GM19455 (cell line): ENCODE data around the gene PTPRK.
"Not testable (repeated sequence)": the region's sequence is repeated elsewhere in the genome, so short reads cannot be mapped to it uniquely, and the experiment has no call there.

Source experiments
- ATAC-seq: cut with Tn5 transposase; IDR thresholded peaks from one replicate; pipeline ENCODE4 v1.9.1; 2021; ENCODE audit not compliant: unreplicated experiment

PTPRK gene

DNA sequence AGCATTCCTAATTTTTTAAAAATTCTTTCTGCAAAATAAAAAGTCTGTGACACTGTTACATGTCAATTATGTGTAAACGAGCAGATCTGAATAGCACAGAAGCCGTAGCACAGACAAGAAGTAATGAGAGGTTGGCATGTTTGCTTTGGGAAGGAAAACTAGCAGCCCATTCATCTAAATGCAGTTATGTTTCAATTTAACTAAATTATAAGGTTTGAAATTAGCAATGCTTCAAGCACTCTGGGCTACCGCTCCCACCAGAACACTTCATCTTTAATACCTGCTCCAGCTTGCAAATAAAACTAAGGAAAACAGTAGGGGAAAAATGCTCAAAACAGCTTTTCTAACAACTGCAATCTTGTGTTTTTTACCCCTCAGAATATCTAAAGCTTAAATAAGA lies 73.9 kb downstream of the PTPRK start:
- ATAC-seq, result no peak

DNA sequence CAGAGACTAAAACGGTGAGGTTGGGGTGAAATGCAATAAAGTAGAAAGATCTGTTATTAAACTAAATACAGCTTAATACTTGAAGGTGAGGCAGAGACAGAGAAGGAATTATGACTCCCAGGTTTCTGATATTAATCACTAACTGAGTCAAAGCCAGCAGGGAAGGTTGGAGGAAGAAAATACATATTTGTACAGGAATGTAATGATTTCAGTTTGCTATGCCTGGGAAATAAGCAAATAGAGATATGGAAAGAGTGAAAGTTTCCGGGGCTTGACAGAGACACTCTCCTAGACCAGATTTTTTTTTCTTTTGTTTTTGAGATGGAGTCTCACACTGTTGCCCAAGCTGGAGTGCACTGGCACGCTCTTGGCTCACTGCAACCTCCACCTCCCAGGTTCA lies 76.8 kb downstream of the PTPRK start:
- no peak for ATAC-seq

DNA sequence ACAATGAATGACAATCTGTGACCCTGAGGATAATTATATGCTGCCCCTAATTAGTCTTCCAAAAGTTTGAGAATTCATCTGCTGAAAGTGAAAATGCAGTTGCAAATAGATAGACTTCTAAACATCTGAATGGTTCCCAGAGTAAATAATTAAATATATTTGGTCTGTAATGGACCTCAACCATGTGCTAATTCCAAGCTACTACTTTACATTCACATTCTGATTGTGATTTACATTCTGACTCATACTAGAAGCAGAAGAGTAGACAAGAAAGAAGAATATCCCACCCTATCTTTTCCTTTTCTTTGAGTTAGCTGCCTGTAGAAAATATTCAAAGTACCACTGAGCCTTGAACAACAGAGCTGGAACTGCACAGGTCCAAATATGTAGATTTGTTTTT lies 80.8 kb downstream of the PTPRK start:
- no peak for ATAC-seq

DNA sequence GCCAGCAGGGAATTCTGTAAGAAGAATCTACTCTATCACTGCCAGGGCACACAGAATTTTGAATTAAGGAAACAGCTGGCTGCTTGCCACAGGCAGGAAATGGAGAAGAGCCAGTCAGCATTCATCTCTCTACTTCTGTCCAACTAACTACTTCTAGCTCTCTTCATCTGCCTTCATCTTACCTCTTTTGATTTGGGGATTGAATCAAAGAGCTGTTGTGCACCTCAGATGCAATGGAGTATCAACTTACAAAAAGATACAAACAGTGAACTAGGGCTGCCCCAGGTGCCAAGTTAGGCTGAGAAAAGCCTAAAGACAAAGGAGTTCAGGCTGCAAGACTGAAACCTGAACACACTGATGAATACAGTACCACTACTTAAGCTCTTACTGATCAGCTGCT lies 82.0 kb downstream of the PTPRK start:
- ATAC-seq, result no peak

DNA sequence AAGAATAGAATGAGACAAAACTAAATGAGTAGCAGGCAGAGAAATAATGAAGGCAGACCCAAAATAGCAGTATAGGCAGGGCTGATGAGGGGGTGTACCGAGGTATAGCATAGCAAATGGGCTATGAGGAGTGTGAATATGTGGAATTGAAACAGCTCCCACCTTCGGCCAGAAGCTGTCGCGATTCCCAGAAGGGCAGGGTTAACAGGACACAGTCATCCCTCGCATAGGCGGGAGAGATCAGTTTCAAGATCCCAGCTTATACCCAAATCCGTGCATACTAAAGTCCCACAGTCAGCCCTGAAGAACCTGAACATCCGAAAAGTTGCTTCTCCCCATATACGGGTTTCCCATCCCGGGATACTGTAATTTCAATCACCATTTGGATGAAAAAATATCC lies 82.7 kb downstream of the PTPRK start:
- ATAC-seq, result no peak

DNA sequence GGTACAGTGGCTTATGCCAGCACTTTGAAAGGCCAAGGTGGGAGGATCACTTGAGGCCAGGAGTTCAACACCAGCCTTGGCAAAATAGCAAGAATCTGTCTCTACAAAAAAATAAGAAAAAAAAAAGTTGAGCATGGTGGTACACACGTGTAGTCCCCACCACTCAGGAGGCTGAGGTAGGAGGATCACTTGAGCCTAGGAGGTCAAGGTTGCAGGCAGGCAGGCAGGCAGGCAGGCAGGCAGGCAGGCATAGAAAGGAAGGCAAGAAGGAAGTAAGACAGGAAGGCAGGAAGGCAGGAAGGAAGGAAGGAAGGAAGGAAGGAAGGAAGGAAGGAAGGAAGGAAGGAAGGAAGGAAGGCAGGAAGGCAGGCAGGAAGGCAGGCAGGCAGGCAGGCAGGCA lies 85.6 kb downstream of the PTPRK start:
- not testable (repeated sequence) for ATAC-seq

DNA sequence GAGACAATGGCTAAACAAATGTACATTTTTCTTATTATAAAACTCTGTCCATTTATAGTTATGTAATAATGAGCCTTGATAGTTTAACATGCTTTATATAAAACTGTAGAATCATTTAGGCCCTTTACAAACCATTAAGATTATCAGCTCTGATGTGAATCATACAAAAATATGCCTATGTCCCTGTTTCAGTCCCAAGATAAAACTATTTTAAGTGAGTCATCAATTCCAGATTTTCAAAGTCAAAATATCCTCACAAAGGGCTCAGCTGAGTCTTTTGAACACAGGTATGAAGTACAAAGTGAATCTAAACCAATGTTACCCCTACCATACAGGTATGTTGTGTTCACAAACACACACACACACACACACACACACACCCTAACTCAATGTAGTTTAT lies 88.0 kb downstream of the PTPRK start:
- no peak for ATAC-seq

DNA sequence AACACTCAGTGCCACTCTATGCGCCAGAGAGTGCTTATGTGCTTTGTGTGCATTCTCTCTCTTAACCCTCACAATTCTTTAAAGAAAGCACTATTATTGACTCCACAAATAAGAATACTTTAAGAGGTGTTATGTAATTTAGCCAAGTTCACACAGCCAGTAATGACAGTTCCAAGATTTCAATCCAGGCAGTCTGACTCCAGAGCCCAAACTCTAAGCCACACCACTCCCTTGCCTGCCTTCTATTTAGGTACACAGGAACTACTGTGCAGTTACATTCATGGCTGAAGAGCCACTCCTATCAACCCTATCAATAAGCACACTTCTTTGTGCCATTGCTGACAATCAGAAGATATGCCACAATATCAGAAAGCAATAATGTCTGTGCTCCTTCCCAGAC lies 93.3 kb downstream of the PTPRK start:
- no peak for ATAC-seq

DNA sequence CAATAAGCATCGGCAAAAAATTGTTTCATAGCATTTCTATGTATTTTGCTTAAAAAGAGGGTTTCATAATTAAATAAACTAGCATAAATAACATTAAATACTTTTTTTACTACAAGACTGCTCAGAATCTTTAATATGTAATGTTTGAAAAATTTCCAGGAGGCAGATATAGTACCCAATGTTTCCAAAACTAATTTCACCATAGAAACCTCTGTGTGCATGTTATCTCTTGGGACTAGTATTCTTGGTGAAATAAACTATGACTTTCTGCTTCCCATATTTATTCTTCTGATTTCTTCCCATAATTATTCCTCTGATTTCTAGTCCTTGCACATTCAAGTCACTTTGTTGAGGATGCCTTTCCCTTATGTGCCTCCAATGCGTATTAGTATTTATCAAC lies 94.5 kb downstream of the PTPRK start:
- ATAC-seq, result no peak

DNA sequence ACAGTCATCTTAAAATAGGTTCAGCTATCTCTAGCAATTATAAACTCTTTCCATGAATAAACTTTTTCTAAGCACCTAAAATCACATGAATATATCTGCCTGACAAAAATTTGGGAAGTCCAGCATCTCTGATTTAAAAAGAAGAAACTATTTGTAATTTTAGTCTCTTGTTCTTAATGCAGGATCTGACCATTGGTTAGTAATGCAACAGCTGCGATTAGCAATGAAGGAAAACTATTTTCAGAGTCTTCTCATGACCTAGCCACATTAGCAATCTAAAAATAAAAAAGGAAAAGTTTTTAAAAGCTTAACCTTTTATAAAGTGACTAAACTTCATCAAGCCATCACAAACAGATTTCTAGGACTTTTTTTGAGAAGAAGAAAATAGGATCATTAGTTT lies 97.5 kb downstream of the PTPRK start:
- no peak for ATAC-seq

DNA sequence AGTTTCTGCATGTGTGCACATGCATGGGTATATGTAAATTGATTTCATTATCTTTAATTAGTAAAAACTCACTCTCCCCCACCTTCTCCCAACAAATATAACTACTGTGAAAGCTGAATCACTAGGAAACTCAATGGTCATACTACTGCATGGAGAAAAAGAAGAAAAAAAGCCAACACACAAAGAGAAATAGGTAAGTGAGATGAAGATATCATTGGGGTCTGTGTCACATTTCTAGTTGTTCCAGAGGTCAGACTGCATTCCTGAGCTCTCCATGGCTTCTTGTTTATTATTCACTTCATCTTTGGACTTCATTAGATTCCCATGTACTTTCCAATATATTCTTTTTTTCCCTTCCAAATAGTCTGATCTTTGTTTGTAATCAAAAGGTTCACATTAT lies 98.2 kb downstream of the PTPRK start:
- no peak for ATAC-seq

DNA sequence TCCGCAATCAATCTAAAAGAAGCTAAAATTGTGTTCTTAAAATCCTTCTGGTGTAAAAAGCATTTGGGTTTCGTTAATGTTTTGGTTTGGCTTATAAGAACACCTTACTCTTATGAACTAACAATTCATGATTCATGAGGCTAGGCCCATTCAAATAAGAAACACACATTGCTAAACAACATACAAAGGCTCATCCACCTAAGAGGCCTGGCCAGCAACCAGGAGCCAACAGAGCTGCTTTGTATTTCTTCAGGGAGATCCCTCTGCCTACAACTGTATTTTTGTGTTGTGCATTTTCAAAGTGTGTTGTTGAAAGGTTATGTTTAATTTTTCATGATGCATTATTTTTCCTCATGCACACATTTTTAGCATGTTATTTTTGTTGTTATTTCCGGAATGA lies 98.6 kb downstream of the PTPRK start:
- no peak for ATAC-seq

DNA sequence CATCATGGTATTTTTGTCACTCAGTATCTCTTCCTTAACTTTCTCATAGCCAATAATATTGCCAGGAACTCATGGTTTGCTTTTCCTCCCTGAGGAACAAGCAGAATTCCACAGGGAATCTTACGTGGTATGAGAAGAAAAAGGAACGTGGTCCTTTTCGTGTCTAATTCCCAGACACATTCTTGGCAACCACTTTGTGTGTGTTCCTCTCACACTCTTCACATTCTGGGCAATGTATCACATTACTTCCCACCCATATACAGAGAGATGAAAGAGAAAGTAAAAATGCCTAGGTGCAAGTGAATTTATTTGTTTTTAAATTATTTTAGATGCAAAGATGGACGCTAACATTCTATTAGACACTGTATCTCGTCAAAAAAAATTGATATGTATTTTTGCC lies 102.7 kb downstream of the PTPRK start:
- ATAC-seq, result no peak

DNA sequence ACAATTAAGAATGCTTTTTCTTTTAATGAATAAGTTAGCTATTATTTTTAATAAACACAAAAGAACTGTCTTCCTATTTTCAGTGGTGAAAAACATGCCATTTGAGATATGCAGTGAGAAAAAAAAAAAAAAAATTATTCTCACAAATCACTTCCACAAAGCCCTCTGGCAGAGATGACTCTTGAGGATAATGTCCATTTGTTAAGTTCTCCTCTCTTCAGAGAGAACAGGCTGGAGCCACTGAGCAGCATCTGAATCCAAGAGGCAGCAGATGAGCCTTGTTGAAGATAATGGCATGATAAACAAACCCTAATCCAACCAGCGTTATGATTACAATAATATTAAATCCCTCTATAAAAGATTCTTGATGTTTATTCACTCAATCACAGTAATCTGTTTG lies 105.0 kb downstream of the PTPRK start:
- ATAC-seq, result no peak

DNA sequence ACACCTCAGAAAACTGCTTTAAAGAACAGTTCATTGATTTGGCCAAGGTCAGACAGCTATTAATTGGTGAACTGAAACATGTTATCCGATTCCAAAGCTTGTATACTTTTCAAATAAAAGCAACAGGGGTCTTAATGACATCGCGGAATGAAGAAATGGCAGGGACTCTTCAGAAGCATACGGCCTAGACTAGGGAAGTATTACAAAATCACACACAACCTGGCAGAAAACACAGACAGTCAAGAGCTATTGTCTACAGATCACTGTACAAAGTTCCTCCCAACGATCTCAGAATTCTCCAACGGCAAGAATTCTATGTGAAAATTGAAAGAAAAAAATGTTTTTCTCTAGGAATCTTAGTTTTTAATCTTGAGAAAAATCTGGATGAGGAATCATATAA lies 105.5 kb downstream of the PTPRK start:
- no peak for ATAC-seq

DNA sequence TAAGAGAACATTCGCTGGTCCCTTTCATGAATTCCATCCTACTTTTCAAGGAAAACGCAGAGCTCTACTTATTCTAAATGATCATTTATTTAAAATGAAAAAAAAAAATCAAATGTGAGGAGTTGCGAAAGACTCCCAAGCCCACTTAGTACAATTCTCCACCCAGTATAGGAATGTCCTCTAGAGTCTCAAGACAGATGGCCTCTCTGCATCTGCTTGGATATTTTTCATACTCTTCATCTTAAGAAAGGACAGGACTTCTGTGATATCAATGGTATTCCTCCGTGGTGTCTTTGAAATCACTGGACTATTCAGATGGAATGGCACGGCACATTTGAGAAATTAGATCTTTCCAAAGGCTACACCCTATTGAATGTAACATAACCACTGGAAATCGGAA lies 107.1 kb downstream of the PTPRK start:
- no peak for ATAC-seq

DNA sequence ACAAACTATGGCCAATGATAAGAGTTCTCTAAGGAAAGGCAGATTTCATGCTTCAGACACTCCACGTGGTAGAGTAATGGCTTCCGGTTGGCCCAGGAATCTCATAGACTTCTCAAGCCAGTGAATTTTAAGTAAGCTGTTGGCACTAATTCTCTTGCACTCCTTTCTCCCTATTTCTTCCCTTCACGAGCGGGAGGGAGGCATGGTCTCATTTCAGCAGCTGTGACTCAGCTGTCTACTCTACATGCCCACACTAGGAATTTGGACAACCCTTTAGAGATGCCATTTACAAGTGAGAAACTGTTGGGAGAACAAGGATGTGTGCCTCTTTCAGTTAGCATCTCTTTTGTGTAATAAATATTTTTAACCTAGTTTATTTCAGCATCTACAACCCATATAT lies 107.7 kb downstream of the PTPRK start:
- no peak for ATAC-seq

DNA sequence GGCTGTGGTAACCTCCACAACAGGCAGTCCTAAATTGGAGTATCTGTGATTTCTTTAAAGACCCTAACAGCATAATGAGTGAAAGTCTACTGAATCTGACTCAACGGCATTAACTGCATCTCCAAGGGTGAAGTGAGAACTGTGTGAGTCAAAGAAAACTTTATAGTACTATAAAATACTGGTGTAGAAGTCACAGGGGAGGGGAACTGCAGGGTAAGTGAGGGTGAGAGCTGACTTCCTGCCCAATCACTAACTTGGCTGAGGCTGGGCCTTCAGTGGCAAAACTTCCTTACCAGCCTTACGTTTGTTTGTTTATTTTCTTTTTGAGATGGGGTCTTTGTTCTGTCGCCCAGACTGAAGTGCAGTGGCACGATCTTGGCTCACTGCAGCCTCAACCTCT lies 109.8 kb downstream of the PTPRK start:
- ATAC-seq, result no peak

DNA sequence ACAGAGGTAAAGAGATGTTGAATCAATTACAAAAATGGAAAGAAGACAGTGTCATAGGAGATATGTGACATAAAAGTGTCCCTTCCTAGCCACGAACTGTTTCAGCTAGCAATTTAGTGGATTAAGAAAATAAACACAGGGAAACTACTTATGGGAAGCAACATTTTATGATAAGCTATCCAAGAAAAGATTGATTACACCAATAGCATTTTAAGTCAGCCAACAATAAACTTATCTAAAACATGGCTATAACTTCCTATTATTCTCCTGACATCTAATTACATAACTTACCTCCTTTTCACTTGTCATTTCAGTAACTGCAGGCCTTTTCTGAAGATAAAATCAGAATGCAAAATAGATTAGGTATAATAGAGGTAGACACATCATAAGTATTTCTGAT lies 111.4 kb downstream of the PTPRK start:
- ATAC-seq, result no peak

DNA sequence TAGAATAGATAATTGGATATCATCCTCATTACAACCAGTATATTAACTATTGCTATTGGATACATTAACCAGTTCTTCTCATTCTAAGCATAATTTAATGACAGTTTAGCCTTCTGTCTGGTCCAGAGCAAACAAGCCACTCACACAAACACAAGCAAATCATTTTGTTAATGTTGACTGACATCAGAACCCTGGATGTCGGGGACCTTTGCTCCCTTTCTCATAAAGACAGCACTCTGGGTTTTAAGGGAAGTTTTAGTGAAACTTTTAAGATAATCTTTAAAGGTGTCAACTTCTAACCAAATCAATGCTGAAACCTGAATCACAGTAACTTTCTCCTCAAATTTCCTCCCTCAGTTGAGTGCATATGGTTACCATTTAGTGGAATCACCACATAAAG lies 113.9 kb downstream of the PTPRK start:
- no peak for ATAC-seq

DNA sequence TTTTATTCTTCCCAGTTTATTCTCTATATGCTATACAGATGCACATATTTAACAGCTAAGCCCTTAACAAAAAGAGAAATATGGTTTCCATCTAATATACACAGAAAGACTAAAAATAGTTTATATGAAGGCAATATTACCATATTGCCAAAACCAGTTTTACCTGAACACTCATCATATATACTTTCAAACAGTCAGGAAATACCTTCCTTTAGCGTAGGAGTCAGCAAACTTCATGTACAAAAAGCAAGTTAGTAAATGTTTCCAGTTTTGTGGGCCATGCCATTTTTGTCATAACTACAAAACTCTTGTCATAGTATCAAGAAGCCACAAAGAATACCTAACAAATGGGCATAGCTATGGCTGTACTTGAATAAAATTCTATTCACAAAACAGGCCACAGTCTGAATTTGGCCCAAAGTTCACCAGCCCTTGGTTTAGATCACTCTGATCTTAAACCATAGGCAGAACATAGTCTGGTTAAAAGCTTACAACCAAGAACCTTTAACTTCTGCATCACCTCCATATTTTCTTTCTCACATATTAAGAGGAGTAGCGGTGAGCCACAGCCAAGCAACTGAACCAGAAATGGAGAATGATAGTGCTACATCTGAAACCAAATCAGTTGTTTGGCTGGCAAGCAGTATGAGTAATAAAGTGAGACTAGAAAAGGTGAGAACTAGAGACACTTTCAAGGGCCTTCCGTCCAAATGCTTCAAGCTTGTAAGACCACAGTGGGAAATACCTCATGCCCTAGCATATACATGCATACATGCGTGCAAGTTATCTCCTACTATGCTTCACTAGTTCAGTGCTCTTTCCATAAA lies 116.6 kb downstream of the PTPRK start:
- no peak for ATAC-seq

DNA sequence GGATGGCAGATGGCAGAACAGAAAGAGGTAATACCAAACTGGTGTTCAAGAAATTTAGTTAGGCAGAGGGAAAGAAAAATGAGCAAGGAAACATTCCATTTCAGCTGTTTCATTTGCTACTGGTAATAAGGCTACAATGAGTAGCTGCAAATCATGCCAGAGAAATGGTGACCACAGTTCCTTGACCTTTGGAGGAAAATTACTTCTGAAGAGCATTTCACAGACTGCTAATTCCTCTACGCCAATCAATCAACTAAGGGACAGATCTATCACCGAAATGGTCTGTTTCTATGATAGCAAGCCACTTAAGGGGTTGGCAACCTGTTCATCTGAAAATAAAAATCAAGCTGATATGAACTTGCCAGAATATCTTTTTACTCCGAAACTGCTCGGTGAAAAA lies 119.5 kb downstream of the PTPRK start:
- no peak for ATAC-seq

DNA sequence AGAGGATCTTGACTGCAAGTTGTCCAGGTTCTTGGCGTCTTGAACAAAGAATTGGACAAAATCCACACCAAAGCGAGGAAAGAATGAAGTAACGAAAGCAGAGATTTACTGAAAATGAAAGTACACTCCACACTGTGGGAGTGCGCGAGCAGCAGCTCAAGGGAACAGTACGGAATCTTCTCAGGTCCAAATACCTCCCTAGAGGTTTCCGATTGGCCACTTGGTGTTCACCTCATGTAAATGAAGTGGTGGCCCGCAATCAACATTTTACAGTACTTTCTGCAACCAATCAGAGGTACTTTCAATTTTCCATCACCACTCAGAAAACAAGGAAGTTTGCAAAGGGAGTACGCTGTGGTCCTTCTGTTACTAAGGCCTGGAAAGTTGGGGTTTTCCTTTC lies 122.4 kb downstream of the PTPRK start:
- ATAC-seq, result no peak
